A673 (cell line): ENCODE measurements around the gene PRLR. TPM values are rescaled to one million over a fixed set of nuclear protein-coding genes. Genes with fewer than 3 reads are reported as not detected.

Source experiments
- BruUV-seq: library from RNA; stranded (reverse); fragments of 400-500 nt; replicated peaks from 2 replicates; lab custom pipeline; 2021; lab: Mats Ljungman, UMichigan
- CTCF ChIA-PET: fragments of 300-600 bp; sonication (Branson Sonifier 250); formaldehyde crosslinking; loops from one replicate; lab custom pipeline; 2022; ENCODE audit warnings: antibody characterized with exemption; lab: Charles Lee
- POLR2A ChIA-PET: fragments of 300-600 bp; sonication (Branson Sonifier 250); formaldehyde crosslinking; loops from one replicate; lab custom pipeline; 2022; ENCODE audit warnings: antibody characterized with exemption; ENCODE audit not compliant: low non-redundant PET; lab: Charles Lee
- DNase-seq: peaks from one replicate; pipeline ENCODE4 v3.0.0-alpha.2; 2015; ENCODE audit warnings: low spot score
- H3K27ac ChIP-seq: fragments of 200-600 bp; sonication (generic); 2 replicates; pipeline ENCODE4 v1.5.1; 2016; ENCODE audit warnings: mixed run types, low read depth, mild to moderate bottlenecking, mixed read lengths, antibody characterized with exemption, low read length; ENCODE audit not compliant: poor library complexity, severe bottlenecking
- H3K27me3 ChIP-seq: fragments of 200-600 bp; sonication (generic); replicated peaks from 2 replicates; pipeline ENCODE4 v1.6.1; 2017; ENCODE audit warnings: mixed run types, low read depth, mild to moderate bottlenecking, mixed read lengths, antibody characterized with exemption, low read length; ENCODE audit not compliant: insufficient read depth, poor library complexity
- H3K36me3 ChIP-seq: fragments of 200-600 bp; sonication (generic); 2 replicates; pipeline ENCODE4 v1.6.1; 2016; ENCODE audit warnings: mixed run types, mild to moderate bottlenecking, mixed read lengths, antibody characterized with exemption, low read length; ENCODE audit not compliant: insufficient read depth, poor library complexity, severe bottlenecking
- H3K4me1 ChIP-seq: fragments of 200-600 bp; sonication (generic); 2 replicates; pipeline ENCODE4 v1.6.1; 2017; ENCODE audit warnings: mixed run types, mild to moderate bottlenecking, mixed read lengths, antibody characterized with exemption, low read length; ENCODE audit not compliant: insufficient read depth, poor library complexity, severe bottlenecking
- H3K4me3 ChIP-seq: fragments of 200-600 bp; sonication (generic); 2 replicates; pipeline ENCODE4 v1.5.1; 2016; ENCODE audit warnings: low read depth, mixed run types, mild to moderate bottlenecking, mixed read lengths, low read length; ENCODE audit not compliant: poor library complexity, severe bottlenecking
- H3K9me3 ChIP-seq: fragments of 200-600 bp; sonication (generic); 2 replicates; pipeline ENCODE4 v1.6.1; 2016; ENCODE audit warnings: mixed run types, low read depth, mild to moderate bottlenecking, mixed read lengths, antibody characterized with exemption, low read length; ENCODE audit not compliant: poor library complexity, severe bottlenecking
- EZH2 ChIP-seq: fragments of 200-600 bp; sonication (generic); IDR thresholded peaks from 2 replicates; pipeline ENCODE4 v1.6.1; 2017; ENCODE audit warnings: borderline replicate concordance, low read depth, mild to moderate bottlenecking, mixed read lengths, antibody characterized with exemption, low read length; ENCODE audit not compliant: poor library complexity, severe bottlenecking
- intact Hi-C: fragments of 100-400 bp; cut with micrococcal nuclease; formaldehyde crosslinking; loops from one replicate; pipeline ENCODE4 v1.10.0; 2022; ENCODE audit not compliant: unreplicated experiment
- total RNA-seq: library from RNA; stranded (reverse); gene quantifications from 2 replicates; pipeline ENCODE4 v1.2.3, GENCODE V29; 2021
- TF ChIP-seq, protein P1 (sequence below): fragments of 300-800, 200-600 bp; sonication (generic); conservative IDR thresholded peaks from 2 replicates; pipeline ENCODE4 v1.5.1; 2017; ENCODE audit warnings: low read depth, mild to moderate bottlenecking, antibody characterized with exemption, low read length, moderate library complexity, mixed read lengths

Gene PRLR
- total RNA-seq, 1 experiment from 2014 or later = not detected

DNA sequence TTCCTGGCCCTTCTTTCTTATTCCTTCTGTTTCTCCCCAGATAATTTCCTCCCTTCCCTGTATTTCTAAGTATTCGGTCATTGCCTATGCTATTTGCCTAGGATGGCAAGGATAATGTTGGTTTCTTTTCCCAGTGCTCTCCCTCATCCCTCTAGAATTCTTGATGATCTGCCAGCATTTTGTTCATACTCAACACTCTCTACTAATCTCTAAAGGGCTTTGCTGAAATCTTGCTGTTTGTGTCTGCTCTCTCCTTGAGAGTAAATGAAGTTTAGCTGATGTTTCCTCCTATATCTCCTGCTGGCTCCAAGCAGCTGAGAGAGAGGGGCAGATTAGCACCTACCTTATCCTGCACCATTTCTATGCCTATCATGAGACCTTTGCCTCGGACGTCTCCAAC, 220.6 kb downstream of the PRLR start:
- no peaks in the 10 kb centered on the region for H3K36me3 ChIP-seq
- TF ChIP-seq EZH2 = no peak
- TF ChIP-seq, protein P1, sequence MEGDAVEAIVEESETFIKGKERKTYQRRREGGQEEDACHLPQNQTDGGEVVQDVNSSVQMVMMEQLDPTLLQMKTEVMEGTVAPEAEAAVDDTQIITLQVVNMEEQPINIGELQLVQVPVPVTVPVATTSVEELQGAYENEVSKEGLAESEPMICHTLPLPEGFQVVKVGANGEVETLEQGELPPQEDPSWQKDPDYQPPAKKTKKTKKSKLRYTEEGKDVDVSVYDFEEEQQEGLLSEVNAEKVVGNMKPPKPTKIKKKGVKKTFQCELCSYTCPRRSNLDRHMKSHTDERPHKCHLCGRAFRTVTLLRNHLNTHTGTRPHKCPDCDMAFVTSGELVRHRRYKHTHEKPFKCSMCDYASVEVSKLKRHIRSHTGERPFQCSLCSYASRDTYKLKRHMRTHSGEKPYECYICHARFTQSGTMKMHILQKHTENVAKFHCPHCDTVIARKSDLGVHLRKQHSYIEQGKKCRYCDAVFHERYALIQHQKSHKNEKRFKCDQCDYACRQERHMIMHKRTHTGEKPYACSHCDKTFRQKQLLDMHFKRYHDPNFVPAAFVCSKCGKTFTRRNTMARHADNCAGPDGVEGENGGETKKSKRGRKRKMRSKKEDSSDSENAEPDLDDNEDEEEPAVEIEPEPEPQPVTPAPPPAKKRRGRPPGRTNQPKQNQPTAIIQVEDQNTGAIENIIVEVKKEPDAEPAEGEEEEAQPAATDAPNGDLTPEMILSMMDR = no peak
- H3K27me3 ChIP-seq = no peaks in the 10 kb centered on the region
- no peaks in the 10 kb centered on the region for H3K9me3 ChIP-seq
- BruUV-seq = no TSS peak
- H3K4me1 ChIP-seq = no peaks in the 10 kb centered on the region
- DNase-seq = no peak
- H3K4me3 ChIP-seq = no peak overlapping the region
- POLR2A ChIA-PET = no interaction called here
- no peak overlapping the region for H3K27ac ChIP-seq
- CTCF ChIA-PET = no interaction called here
- intact Hi-C loops = no loop called here

DNA sequence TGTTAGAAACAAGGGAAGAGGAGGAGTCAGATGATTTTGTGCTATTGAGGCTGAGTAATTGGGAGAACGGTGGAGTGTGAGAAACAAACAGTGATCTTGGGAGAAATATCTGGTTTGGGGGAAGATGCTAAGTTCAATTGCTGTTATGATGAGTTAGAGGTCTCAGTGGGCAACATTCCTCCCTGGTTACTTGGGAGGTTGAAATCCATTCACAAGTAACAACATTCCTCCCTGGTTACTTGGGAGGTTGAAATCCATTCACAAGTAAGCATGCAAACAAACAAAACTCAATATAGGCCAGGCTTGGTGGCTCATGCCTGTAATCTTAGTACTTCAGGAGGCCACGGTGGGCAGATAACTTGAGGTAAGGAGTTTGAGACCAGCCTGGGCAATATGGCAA, 221.3 kb downstream of the PRLR start:
- DNase-seq = no peak
- H3K27ac ChIP-seq = no peak overlapping the region
- POLR2A ChIA-PET = no interaction called here
- no peaks in the 10 kb centered on the region for H3K27me3 ChIP-seq
- H3K4me3 ChIP-seq = no peak overlapping the region
- H3K9me3 ChIP-seq = no peaks in the 10 kb centered on the region
- BruUV-seq = no TSS peak
- intact Hi-C loops = no loop called here
- H3K36me3 ChIP-seq = no peaks in the 10 kb centered on the region
- no peaks in the 10 kb centered on the region for H3K4me1 ChIP-seq
- CTCF ChIA-PET = no interaction called here
- no peak for TF ChIP-seq EZH2
- TF ChIP-seq, protein P1 = no peak

DNA sequence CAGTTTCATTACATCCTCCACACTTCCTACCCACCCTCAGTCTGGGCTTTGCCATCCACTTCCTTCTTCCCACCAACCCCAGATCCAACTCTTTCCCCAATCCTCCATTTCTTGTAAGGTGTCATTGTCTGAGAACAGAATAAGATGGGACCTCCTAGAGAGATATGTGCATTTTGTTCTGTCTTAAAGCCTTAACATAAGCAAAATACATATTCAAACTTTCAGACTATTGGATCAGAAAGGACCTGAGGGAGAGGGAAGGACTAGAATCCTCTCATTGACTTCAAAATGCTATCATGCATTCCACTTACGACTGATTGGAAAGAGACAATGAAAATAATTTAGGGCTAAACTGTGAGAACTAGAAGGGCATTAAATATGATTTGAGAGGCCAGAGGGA, 225.5 kb downstream of the PRLR start:
- intact Hi-C loops = loop anchor here (5.0 kb wide), 3 partner anchors 47 to 532 kb away; no protein-coding TSS in a partner anchor

More for the DNA sequence above, 225.5 kb downstream of the PRLR start:
- Histone ChIP-seq H3K27ac (no peak overlapping the region), H3K27me3 (no peaks in the 10 kb centered on the region), H3K36me3 (no peaks in the 10 kb centered on the region), H3K9me3 (no peaks in the 10 kb centered on the region), H3K4me3 (no peak overlapping the region), H3K4me1 (no peaks in the 10 kb centered on the region)
- TF ChIP-seq, protein P1 = no peak
- TF ChIP-seq EZH2 = no peak
- DNase-seq = no peak
- CTCF ChIA-PET = no interaction called here
- POLR2A ChIA-PET = no interaction called here
- BruUV-seq = no TSS peak
